ENCODE data around the gene MS4A3.

DNA sequence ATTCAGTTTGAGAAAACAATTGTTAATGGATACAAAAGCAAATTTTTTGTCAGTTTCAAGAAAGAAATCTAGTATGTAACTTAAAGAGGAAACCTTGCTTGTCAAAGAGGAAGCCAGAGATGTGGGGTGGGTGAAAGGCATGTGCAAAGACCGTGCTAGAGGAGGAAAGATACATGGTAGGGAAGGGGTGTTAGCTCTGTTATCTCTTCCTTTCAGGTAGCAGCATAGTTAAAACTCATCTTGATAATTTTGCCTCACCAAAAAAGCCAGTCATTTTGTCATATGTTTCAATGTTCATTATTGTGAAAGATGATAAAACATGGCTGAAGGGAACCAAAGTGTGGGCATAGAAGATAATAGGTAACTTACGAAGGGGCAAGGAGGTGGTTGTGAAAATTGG is 29.4 kb downstream of the MS4A3 start:
- TF ChIP-seq, protein P1, sequence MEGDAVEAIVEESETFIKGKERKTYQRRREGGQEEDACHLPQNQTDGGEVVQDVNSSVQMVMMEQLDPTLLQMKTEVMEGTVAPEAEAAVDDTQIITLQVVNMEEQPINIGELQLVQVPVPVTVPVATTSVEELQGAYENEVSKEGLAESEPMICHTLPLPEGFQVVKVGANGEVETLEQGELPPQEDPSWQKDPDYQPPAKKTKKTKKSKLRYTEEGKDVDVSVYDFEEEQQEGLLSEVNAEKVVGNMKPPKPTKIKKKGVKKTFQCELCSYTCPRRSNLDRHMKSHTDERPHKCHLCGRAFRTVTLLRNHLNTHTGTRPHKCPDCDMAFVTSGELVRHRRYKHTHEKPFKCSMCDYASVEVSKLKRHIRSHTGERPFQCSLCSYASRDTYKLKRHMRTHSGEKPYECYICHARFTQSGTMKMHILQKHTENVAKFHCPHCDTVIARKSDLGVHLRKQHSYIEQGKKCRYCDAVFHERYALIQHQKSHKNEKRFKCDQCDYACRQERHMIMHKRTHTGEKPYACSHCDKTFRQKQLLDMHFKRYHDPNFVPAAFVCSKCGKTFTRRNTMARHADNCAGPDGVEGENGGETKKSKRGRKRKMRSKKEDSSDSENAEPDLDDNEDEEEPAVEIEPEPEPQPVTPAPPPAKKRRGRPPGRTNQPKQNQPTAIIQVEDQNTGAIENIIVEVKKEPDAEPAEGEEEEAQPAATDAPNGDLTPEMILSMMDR (IDR thresholded peaks at IDR 0.05; ENCODE audit: low read depth, low read length) = no peak
- no peak for TF ChIP-seq EZH2phosphoT487 (IDR thresholded peaks at IDR 0.05; ENCODE audit: low read depth)

All from OCI-LY3 (cell line).